IPS-11a (cell line): ENCODE results near the gene ATP1A2.

Experiments
- H3K4me3 ChIP-seq: one replicate; pipeline ENCODE4 v1.5.1; 2013; ENCODE audit warnings: low read depth, low read length, control low read depth

ATP1A2 gene

GRCh38 chr1:160139840-160140239, 24.3 kb downstream of the ATP1A2 start:
- H3K4me3 ChIP-seq = no peak overlapping the region

- H3K4me3 ChIP-seq = no peak overlapping the region
Observed at GRCh38 chr1:160143695-160144094, 28.1 kb downstream of the ATP1A2 start.

GRCh38 chr1:160144921-160145320, 29.4 kb downstream of the ATP1A2 start:
- no peak overlapping the region for H3K4me3 ChIP-seq

- H3K4me3 ChIP-seq = no peak overlapping the region
Observed at GRCh38 chr1:160146107-160146506, 30.5 kb downstream of the ATP1A2 start.

GRCh38 chr1:160148121-160148520, 32.6 kb downstream of the ATP1A2 start:
- no peak overlapping the region for H3K4me3 ChIP-seq

GRCh38 chr1:160149233-160149632, 33.7 kb downstream of the ATP1A2 start:
- H3K4me3 ChIP-seq = no peak overlapping the region

GRCh38 chr1:160149716-160150115, 34.2 kb downstream of the ATP1A2 start:
- H3K4me3 ChIP-seq = no peak overlapping the region

GRCh38 chr1:160151303-160151702, 35.7 kb downstream of the ATP1A2 start, which contains the start of gene ATP1A4:
Gene ATP1A4, plus strand, starts transcription at chr1:160151603. Its CDS starts 438 bp downstream, at chr1:160152041.
- H3K4me3 ChIP-seq = no peak within 1 kb of the TSS

GRCh38 chr1:160154790-160155189, 39.2 kb downstream of the ATP1A2 start:
- H3K4me3 ChIP-seq = no peak overlapping the region

- H3K4me3 ChIP-seq = no peak overlapping the region
Observed at GRCh38 chr1:160156361-160156760, 40.8 kb downstream of the ATP1A2 start.

GRCh38 chr1:160157174-160157573, 41.6 kb downstream of the ATP1A2 start:
- no peak overlapping the region for H3K4me3 ChIP-seq

- H3K4me3 ChIP-seq = no peak overlapping the region
Observed at GRCh38 chr1:160158031-160158430, 42.5 kb downstream of the ATP1A2 start.

- H3K4me3 ChIP-seq = no peak overlapping the region
Observed at GRCh38 chr1:160158534-160158933, 43.0 kb downstream of the ATP1A2 start.

- no peak overlapping the region for H3K4me3 ChIP-seq
Observed at GRCh38 chr1:160159846-160160245, 44.3 kb downstream of the ATP1A2 start.

GRCh38 chr1:160161965-160162705, 46.6 kb downstream of the ATP1A2 start:
- no peak overlapping the region for H3K4me3 ChIP-seq

- no peak overlapping the region for H3K4me3 ChIP-seq
Observed at GRCh38 chr1:160162931-160163330, 47.4 kb downstream of the ATP1A2 start.

- H3K4me3 ChIP-seq = no peak overlapping the region
Observed at GRCh38 chr1:160163615-160164014, 48.1 kb downstream of the ATP1A2 start.

- H3K4me3 ChIP-seq = no peak overlapping the region
Observed at GRCh38 chr1:160164121-160164520, 48.6 kb downstream of the ATP1A2 start.

- no peak overlapping the region for H3K4me3 ChIP-seq
Observed at GRCh38 chr1:160166166-160166868, 50.8 kb downstream of the ATP1A2 start.

- H3K4me3 ChIP-seq = no peak overlapping the region
Observed at GRCh38 chr1:160167056-160167455, 51.5 kb downstream of the ATP1A2 start.

GRCh38 chr1:160167580-160167979, 52.0 kb downstream of the ATP1A2 start:
- no peak overlapping the region for H3K4me3 ChIP-seq

GRCh38 chr1:160168016-160168415, 52.5 kb downstream of the ATP1A2 start:
- no peak overlapping the region for H3K4me3 ChIP-seq
